T-helper 17 cell (primary cell): Measurements from ENCODE around the gene PLXNA2. TPM values are rescaled to one million over a fixed set of nuclear protein-coding genes. Genes with fewer than 3 reads are reported as not detected.

Source experiments
- ATAC-seq: fragments of 150-1000 bp; cut with Tn5 transposase; 2 replicates; pipeline ENCODE4 v1.10.0; 2021; ENCODE audit warnings: mild to moderate bottlenecking, moderate library complexity
- DNase-seq, 3 donors: peaks; one replicate each; pipeline versions ENCODE4 v3.0.0 to v3.0.0-alpha.2; 2020 to 2021
- H3K9me3 ChIP-seq: one replicate; pipeline ENCODE4 v1.7.0; 2013; ENCODE audit warnings: low read length, mild to moderate bottlenecking; ENCODE audit not compliant: control insufficient read depth, poor library complexity, severe bottlenecking
- H3K27ac Mint-ChIP-seq: one replicate; pipeline ENCODE4 v1.8.0; 2022; ENCODE audit warnings: mild to moderate bottlenecking, moderate library complexity, mixed read lengths
- H3K27me3 Mint-ChIP-seq: one replicate; pipeline ENCODE4 v1.8.0; 2022; ENCODE audit warnings: mixed read lengths
- H3K36me3 Mint-ChIP-seq: one replicate; pipeline ENCODE4 v1.8.0; 2022; ENCODE audit warnings: low read depth, mixed read lengths
- H3K4me1 Mint-ChIP-seq: one replicate; pipeline ENCODE4 v1.8.0; 2022; ENCODE audit warnings: mild to moderate bottlenecking, mixed read lengths
- H3K4me3 Mint-ChIP-seq: one replicate; pipeline ENCODE4 v1.8.0; 2022; ENCODE audit warnings: mild to moderate bottlenecking, moderate library complexity, mixed read lengths
- total RNA-seq, 4 donors: library from RNA in 2 of 4; stranded (reverse) in 2 of 4; gene quantifications; one replicate each; pipeline ENCODE4 v1.2.3 and lab custom pipeline; 2022 to 2026

The PLXNA2 gene
- total RNA-seq, 2 donors from 2014 or later: 1.0 to 2.2 TPM

DNA sequence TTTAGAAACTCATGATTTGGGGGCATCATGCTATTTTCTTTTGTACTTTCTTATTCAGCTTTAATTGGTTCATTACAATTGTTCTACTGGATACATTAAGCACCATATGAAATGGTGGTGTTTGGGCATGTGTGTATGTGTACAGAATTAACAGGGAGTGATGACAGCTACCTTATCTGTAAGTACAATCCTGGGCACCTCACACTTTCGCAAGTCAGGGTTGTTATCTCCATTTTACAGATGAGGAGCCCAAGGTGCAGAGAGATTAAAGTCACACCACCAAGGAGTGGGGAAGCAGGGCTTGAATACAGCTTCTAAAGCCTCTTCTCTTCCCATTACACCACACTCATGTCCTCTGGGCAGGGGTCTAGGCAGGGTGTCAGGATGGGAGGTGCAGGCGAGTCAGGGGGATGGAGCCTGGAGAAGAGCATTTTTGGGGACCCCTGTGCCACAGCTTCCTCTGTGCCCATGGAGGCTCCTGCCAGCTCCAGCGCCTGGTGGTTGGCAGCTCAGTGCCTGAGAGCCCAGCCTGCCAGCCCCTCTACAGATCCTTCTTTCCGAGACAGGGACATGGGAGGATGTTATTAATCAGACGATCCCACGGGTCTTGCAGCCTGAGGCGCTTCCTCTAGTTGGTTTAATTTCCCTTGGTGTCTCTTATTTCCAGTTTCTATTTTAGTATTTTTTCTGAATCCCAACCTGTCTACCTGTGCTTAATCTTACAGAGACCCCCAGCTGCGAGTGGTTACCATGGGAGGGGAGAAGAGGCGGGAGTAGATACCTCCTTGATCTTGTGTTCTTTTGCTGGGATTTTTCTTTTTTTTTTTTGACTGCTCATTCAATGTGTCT is 207.0 kb downstream of the PLXNA2 start:
- H3K27me3 Mint-ChIP-seq: peaks cover 42% of the 10 kb centered on the region

DNA sequence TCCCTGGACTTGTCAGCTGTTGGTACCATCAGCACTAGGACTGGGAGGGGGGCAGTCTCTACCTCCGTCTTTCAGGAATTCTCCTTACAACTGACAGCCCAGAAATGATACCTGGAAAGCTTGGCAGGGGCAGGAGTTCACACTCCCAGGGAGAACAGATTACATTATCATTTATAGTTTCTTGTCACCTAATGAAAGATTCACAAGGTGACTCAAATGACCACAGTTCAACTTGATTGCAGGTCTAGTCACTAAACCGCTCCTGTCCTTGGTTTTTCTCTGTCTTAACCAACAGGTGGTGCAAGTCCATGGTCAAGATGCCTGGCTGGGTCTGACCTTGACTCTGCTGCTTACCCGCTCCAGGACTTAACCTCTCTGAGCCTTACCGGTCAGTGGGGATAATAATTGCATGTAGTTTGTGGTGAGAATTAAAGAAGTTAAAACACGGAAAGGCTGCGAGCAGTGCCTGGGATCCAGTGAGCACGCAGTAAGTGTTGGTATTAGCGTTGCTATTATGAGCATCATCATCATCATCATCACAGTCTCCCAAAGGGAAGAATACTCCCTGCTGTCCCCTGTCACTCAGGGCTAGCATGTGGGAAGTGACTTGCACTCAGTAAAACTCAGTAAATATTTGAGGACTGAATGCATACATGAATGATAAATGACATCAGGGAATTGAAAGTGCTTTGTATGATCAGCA is 207.9 kb downstream of the PLXNA2 start:
- peaks cover 3% of the 10 kb centered on the region for H3K4me1 Mint-ChIP-seq
- no peaks in the 10 kb centered on the region for H3K9me3 ChIP-seq
- peaks cover 3% of the 10 kb centered on the region for H3K36me3 Mint-ChIP-seq
- ATAC-seq (no peak), DNase-seq (no peak)
- no peak overlapping the region for H3K4me3 Mint-ChIP-seq
- H3K27me3 Mint-ChIP-seq: peaks cover 45% of the 10 kb centered on the region
- H3K27ac Mint-ChIP-seq: no peak overlapping the region

More for the DNA sequence above, 207.0 kb downstream of the PLXNA2 start:
- Mint-ChIP-seq H3K27ac (no peak overlapping the region), H3K4me3 (no peak overlapping the region), H3K4me1 (peaks cover 2% of the 10 kb centered on the region), H3K36me3 (peaks cover 3% of the 10 kb centered on the region)
- no peaks in the 10 kb centered on the region for H3K9me3 ChIP-seq
- no peak for DNase-seq
- ATAC-seq: no peak

DNA sequence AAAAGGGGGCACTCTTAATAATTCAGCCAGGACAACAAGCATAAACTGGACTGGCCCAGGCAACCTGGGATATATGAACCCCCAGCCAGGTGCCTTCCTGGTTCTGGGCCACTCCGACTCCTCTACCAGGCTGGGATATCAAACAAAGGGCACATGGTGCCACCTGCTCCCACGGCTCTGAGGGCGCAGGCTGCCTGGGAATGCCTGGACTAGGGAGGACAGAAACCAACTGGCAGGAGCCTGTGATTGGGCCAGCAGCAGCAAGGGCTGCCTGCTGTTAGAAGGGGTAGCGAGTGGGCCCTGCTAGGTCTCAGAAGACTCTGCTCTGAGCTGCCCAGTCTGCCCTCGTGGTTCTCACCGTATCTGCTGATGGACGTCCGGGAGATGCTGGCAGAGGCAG is 210.0 kb downstream of the PLXNA2 start:
- no peaks in the 10 kb centered on the region for H3K9me3 ChIP-seq
- DNase-seq: no peak
- Mint-ChIP-seq H3K27ac (no peak overlapping the region), H3K4me1 (peaks cover 3% of the 10 kb centered on the region), H3K36me3 (peaks cover 3% of the 10 kb centered on the region), H3K27me3 (peaks cover 54% of the 10 kb centered on the region), H3K4me3 (no peak overlapping the region)
- no peak for ATAC-seq

DNA sequence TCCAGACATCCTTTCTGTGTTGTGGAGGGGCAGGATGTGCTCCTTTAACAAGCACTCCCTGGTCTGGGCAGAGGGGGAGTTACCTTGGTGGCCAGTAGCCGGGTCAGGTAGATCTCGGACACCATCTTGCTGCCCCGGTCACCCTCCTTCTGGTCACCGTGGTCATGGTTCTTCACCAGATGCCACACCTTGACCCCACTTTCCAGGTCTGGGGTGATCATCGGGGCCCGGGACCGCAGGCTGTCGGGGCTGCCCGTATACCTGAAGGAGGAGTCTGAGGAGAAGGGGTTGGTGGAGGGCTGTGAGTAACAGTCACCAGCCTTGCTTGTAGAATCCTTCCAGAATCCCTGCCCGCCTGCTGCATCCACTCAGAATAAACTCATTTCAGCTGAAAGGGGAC is 210.9 kb downstream of the PLXNA2 start:
- no peaks in the 10 kb centered on the region for H3K9me3 ChIP-seq
- Mint-ChIP-seq H3K36me3 (peaks cover 3% of the 10 kb centered on the region), H3K27ac (no peak overlapping the region), H3K27me3 (peaks cover 59% of the 10 kb centered on the region), H3K4me1 (peaks cover 3% of the 10 kb centered on the region), H3K4me3 (no peak overlapping the region)
- ATAC-seq (no peak), DNase-seq (no peak)

DNA sequence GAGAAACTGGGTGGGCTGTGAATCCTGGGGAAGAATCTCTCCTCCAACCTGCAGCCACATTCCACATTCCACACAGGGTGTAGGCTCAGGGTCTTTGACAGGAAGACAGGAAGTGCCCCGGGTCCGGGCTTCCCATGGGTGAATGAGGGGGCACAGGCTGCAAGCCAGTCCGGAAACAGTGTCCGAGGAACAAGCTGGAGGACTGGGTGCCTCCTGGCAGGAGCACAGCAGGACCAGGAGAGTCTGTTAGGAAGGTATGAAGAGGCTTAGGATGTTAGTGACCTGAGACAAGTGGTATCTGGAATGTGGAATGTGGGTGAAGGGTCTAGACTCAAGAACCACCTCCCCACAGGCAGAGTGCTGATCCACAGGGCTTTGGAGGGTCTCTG is 212.3 kb downstream of the PLXNA2 start:
- Mint-ChIP-seq H3K27me3 (peaks cover 53% of the 10 kb centered on the region), H3K4me3 (no peak overlapping the region), H3K27ac (no peak overlapping the region), H3K4me1 (peaks cover 2% of the 10 kb centered on the region), H3K36me3 (no peaks in the 10 kb centered on the region)
- ATAC-seq (no peak), DNase-seq (no peak)
- no peaks in the 10 kb centered on the region for H3K9me3 ChIP-seq

DNA sequence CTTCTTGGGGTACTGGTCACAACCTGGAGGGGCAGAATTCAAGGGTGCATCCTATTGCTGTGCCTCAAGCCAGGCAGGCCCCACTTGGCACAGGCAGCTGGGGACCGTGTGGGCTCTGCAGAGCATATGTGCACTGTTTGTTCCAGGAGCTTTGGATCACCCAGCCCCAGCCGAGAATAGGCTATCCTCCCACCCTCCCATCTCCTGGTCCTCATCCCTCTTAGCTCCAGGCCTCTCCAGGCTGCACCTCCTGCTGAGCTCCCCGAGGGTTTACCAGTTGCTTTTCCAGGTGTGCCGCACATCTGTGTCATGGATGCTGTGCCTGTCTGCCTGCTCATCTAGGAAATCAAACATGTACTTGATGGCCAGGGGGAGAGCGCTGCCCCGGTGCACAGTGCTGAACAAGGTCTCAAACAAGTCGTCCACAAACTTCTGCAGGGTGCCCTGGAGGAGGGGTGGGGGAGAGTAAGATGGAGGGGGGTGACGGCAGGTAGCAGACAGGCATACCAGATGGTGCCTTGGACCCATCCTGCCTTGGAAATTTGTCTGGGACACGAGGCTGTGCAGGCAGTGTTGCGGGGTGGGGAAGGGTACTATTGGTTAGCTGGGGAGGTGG is 212.8 kb downstream of the PLXNA2 start:
- Mint-ChIP-seq H3K27ac (no peak overlapping the region), H3K4me1 (peaks cover 2% of the 10 kb centered on the region), H3K36me3 (no peaks in the 10 kb centered on the region), H3K27me3 (peaks cover 52% of the 10 kb centered on the region), H3K4me3 (no peak overlapping the region)
- no peak for DNase-seq
- H3K9me3 ChIP-seq: no peaks in the 10 kb centered on the region
- no peak for ATAC-seq

DNA sequence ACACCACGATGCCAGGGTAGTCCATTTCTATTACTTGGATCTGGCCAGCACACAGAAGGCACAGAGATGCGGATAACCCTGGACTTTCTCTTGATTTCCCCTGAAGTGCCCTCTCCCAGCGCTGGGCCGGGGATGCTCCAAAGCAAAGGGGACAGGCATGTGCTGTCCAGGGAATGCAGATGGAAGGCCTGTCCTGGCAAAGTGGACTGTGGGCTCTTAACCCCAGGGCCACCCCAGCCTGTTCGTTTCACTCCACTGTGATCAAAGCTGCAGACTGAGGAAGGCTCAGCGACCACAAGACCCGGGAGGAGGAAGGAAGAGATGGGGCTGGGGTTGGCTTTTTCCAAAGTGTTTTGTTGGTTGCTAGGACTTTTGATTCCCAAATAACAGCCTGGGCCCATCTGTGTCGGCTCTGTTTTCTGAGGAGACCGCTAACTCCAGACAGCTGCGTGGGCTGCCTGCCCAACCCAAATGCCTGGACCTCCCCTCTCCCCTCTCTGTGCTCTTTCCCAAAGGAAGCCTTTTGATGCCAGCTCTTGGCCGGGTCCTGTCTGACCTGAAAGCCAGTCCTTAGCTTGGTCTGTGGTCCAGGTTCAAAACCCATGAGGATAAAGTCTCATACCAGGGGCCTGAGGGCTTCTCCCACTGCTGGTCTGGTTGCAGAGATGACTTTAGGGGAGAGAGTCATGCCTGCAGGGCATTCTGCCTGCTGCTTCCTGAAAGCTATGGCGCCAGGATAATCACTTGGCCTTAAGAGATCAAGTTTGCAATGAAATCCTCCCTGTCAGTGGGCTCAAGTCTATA is 213.7 kb downstream of the PLXNA2 start:
- ATAC-seq (no peak), DNase-seq (no peak)
- no peaks in the 10 kb centered on the region for H3K9me3 ChIP-seq
- peaks cover 2% of the 10 kb centered on the region for H3K4me1 Mint-ChIP-seq
- no peak overlapping the region for H3K27ac Mint-ChIP-seq
- H3K4me3 Mint-ChIP-seq: no peak overlapping the region
- peaks cover 52% of the 10 kb centered on the region for H3K27me3 Mint-ChIP-seq
- H3K36me3 Mint-ChIP-seq: no peaks in the 10 kb centered on the region

DNA sequence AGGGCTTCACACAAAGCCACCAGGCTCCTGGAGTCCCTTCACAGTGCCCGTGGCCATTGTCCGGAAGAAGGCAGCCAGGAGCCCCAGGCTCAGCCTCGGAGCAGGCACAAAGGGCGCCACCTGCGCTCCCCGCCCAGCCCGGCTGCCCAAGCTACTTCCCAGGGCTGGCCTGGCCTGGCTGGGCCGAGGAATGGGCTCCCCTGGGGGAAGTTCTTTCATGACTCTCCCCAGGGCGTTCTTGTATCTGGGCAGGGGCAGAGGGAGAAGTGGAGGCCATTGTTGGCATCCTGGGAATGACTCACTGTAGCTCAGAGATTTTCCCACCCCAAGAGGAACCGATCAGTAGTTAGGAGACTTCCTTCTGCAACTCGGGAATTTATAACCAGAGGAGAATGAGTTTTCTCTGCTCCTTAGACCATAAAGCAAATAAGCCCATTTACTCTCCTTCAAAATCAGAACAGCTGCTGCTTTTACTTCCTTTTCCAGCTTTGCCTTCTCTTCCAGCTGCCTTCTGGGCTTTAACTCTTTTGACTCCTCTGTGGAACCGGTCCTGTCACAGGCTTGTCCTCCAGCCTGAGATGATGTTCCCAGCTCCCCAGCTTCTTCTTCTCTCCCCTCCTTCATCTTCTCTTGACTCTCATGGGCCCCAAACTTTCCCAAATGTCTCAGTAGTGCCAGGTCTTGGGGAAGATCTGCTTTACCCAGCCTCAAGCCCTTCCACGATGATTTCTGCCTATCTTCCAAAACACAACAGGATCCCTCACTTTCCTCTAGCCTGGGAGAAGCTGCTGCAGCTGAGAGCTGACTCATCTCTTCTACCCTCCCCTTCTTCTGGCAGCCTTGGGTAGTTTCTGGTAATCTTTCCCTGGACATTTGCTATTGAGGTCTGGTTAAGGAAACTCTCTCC is 214.6 kb downstream of the PLXNA2 start:
- H3K27ac Mint-ChIP-seq: no peak overlapping the region
- peaks cover 2% of the 10 kb centered on the region for H3K4me1 Mint-ChIP-seq
- H3K36me3 Mint-ChIP-seq: no peaks in the 10 kb centered on the region
- ATAC-seq (no peak), DNase-seq (no peak)
- H3K27me3 Mint-ChIP-seq: peaks cover 52% of the 10 kb centered on the region
- no peak overlapping the region for H3K4me3 Mint-ChIP-seq
- H3K9me3 ChIP-seq: no peaks in the 10 kb centered on the region

DNA sequence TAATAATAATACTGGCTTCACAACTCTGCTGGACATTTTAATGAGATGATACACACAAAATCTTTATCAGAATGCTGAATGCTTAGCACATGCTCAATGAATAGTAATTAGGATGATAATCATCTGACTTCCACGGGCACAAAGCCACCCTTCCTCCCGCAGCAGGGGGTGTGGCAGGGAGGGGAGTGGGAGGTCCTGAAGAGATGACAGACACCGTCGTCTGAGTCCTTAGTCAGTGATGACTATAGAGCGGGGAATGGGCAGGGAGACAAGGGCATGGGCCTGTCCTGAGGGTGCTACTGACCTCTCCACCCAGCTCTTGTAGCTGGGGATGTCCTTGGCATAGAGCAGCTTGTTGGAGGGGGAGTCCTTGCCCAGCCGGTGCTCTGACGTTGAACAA is 215.7 kb downstream of the PLXNA2 start:
- Mint-ChIP-seq H3K27me3 (peaks cover 42% of the 10 kb centered on the region), H3K4me3 (no peak overlapping the region), H3K36me3 (no peaks in the 10 kb centered on the region), H3K4me1 (peaks cover 2% of the 10 kb centered on the region), H3K27ac (no peak overlapping the region)
- ATAC-seq (no peak), DNase-seq (no peak)
- no peaks in the 10 kb centered on the region for H3K9me3 ChIP-seq

DNA sequence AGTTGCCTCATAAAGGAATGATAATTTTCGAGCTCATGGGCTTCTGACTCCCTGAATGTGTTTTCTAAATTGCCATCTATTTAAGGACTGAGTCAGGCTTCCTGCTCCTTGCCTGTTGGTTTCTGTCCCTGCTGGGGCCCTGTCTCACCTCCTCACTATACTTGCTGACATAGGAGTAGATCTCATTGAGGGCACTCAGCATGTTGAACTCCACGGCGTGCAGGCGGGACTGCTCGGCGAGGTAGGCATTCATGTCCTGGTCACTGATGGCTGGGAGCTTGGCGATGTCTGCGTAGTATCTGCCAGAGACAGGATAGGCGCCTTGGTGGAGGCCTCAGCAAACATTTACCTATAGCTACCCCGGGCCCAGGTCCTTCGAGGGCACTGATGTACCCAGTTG is 216.3 kb downstream of the PLXNA2 start:
- ATAC-seq: no peak
- peaks cover 2% of the 10 kb centered on the region for H3K4me1 Mint-ChIP-seq
- no peak for DNase-seq
- H3K9me3 ChIP-seq: no peaks in the 10 kb centered on the region
- no peaks in the 10 kb centered on the region for H3K36me3 Mint-ChIP-seq
- H3K4me3 Mint-ChIP-seq: no peak overlapping the region
- peaks cover 35% of the 10 kb centered on the region for H3K27me3 Mint-ChIP-seq
- H3K27ac Mint-ChIP-seq: no peak overlapping the region

DNA sequence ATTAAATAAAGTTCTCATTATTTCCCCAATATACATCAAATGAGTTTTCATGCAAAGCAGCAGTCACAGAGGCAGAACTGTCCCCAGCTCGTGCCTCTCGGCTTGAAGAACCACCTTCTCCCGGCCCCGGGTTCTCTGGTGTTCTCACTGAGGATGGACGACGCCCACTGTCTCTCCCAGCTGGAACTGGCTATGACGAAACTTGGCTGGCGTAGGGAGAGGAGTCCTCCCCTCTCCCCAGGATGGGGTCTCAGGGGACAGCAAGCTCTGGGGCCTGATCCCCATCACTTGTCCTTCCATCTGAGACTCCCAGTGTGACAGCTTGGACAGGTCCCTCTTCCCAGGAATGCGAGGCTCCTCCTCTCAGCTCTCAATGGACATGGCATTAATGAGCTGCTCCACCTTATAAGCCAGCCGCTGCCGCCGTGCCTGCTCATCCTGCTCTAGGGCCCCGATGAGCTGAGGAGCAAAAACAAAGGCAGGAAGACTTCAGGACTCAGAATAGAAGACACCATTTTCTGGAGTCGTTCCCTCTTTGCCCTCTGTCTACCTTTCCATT is 217.2 kb downstream of the PLXNA2 start:
- Mint-ChIP-seq H3K27ac (no peak overlapping the region), H3K4me3 (no peak overlapping the region)

DNA sequence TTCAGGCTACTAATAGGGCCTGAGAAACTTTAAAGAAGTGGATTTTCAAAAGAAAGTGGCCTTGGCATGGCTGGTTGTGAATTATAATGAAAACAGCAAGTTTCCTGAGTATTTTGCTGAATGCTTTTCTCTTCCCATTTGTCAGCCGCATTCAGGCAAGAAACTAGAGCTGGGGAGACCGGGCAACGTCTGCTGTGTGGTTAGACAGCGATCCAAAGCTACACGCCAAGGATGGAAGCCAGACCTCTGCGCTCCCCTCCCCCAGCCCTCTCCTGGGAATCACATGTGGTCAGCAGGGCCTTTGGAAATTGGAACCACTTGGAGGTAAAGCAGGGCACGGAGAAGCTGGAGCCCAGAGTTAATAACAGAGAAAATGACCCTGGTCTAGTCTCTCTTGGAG is 219.2 kb downstream of the PLXNA2 start:
- peak overlapping the region; percentile 39 for H3K27ac Mint-ChIP-seq
- H3K4me3 Mint-ChIP-seq: no peak overlapping the region
- no peaks in the 10 kb centered on the region for H3K36me3 Mint-ChIP-seq
- DNase-seq: no peak
- H3K27me3 Mint-ChIP-seq: peaks cover 17% of the 10 kb centered on the region
- H3K4me1 Mint-ChIP-seq: peaks cover 3% of the 10 kb centered on the region
- ATAC-seq: no peak
- H3K9me3 ChIP-seq: no peaks in the 10 kb centered on the region

More for the DNA sequence above, 217.2 kb downstream of the PLXNA2 start:
- H3K9me3 ChIP-seq: no peaks in the 10 kb centered on the region
- no peak for DNase-seq
- Mint-ChIP-seq H3K36me3 (no peaks in the 10 kb centered on the region), H3K27me3 (peaks cover 26% of the 10 kb centered on the region), H3K4me1 (peaks cover 1% of the 10 kb centered on the region)
- no peak for ATAC-seq
